ENCODE measurements around the gene CD200R1.

GRCh38 chr3:112930771-112931170 is 44.1 kb downstream of the CD200R1 start:
- TF ChIP-seq POLR2A (IDR thresholded peaks at IDR 0.05; ENCODE audit: borderline replicate concordance, extremely low read depth, insufficient read depth, insufficient read length) (no peak), CTCF (IDR thresholded peaks at IDR 0.05 in 2 of 3, conservative IDR thresholded peaks at IDR 0.05 in 1 of 3; ENCODE audit: borderline replicate concordance in 1 of 3, insufficient read depth in 1 of 3, low read depth in 2 of 3, low read length in 2 of 3) (no peak), SIN3A (IDR thresholded peaks at IDR 0.05; ENCODE audit: low read depth) (no peak), RAD21 (IDR thresholded peaks at IDR 0.05; ENCODE audit: low read depth) (no peak), POLR2AphosphoS5 (IDR thresholded peaks at IDR 0.05; ENCODE audit: low read depth, low read length) (no peak), CBX3 (IDR thresholded peaks at IDR 0.05; ENCODE audit: low read depth) (no peak), REST (IDR thresholded peaks at IDR 0.05; ENCODE audit: low read depth) (no peak)

Measured in HCT116 (cell line).